ENCODE measurements around the gene MRTFB.

The MRTFB gene

DNA sequence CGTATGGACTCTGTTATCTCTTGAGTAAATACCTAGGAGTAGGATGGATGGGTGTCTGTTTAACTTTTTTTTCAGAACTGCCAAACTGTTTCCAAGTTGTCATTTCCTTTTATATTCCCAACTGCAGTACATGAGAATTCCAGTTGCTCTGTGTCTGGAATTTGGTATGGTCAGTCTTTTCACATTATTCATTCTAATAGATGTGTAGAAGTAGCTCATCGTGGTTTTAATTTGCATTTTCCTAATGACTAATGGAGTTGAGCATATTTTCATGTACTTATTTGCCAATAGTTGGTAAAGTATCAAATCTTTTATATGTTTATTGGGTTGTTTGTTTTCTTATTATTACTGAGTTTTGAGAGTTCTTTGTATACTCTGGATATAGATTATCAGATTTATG is 27.0 kb downstream of the MRTFB start:
- H3K9ac ChIP-seq (ENCODE audit: low read depth, low read length): no peak overlapping the region
- H3K4me1 ChIP-seq (ENCODE audit: insufficient read depth, low read length): no peaks in the 10 kb centered on the region
- H3K27me3 ChIP-seq (ENCODE audit: insufficient read depth, low read length, poor library complexity): no peaks in the 10 kb centered on the region
- no peak overlapping the region for H3K27ac ChIP-seq (ENCODE audit: low read length)
- ATAC-seq (ENCODE audit: insufficient read depth, low read depth): no peak
- no peak for TF ChIP-seq EZH2 (IDR thresholded peaks at IDR 0.05; ENCODE audit: borderline replicate concordance, low read depth, low read length, severe bottlenecking)
- TF ChIP-seq, protein P1, sequence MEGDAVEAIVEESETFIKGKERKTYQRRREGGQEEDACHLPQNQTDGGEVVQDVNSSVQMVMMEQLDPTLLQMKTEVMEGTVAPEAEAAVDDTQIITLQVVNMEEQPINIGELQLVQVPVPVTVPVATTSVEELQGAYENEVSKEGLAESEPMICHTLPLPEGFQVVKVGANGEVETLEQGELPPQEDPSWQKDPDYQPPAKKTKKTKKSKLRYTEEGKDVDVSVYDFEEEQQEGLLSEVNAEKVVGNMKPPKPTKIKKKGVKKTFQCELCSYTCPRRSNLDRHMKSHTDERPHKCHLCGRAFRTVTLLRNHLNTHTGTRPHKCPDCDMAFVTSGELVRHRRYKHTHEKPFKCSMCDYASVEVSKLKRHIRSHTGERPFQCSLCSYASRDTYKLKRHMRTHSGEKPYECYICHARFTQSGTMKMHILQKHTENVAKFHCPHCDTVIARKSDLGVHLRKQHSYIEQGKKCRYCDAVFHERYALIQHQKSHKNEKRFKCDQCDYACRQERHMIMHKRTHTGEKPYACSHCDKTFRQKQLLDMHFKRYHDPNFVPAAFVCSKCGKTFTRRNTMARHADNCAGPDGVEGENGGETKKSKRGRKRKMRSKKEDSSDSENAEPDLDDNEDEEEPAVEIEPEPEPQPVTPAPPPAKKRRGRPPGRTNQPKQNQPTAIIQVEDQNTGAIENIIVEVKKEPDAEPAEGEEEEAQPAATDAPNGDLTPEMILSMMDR (IDR thresholded peaks at IDR 0.05; ENCODE audit: borderline replicate concordance, extremely low read depth, low read length, poor library complexity, severe bottlenecking): no peak
- no peak overlapping the region for H3K4me2 ChIP-seq (ENCODE audit: insufficient read depth, low read length)
- H3K36me3 ChIP-seq (ENCODE audit: insufficient read depth, low read length): no peaks in the 10 kb centered on the region
- H4K20me1 ChIP-seq (ENCODE audit: insufficient read depth, low read length): peaks cover 6% of the 10 kb centered on the region; the same call in 1 of the 2 replicates
- no peak for DNase-seq
- H2AFZ ChIP-seq (ENCODE audit: low read depth, low read length): no peak overlapping the region
- no peaks in the 10 kb centered on the region for H3K9me3 ChIP-seq (ENCODE audit: insufficient read depth, low read length, severe bottlenecking)
- H3K79me2 ChIP-seq (ENCODE audit: insufficient read depth, low read length): peaks cover 21% of the 10 kb centered on the region
- no peak overlapping the region for H3K4me3 ChIP-seq (ENCODE audit: low read depth in 1 of 2, low read length in 2 of 2)

DNA sequence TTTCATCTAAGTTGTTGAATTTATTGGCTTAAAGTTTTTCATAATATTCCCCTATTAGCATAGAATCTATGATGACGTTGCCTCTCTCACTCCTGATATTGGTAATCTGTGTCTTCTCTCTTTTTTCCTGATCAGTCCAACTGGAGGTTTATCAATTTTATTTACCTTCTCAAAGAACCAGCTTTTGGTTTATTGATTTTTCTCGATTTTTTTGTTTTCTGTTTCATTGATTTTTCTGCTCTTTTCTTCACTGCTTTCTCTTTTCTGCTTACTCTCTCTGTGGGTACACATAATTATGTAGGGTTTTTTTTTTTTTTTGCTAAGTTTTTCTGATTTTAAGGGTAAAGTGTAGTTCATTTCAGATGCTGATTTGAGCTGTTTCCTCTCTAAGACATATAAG is 29.7 kb downstream of the MRTFB start:
- TF ChIP-seq, protein P1 (IDR thresholded peaks at IDR 0.05; ENCODE audit: borderline replicate concordance, extremely low read depth, low read length, poor library complexity, severe bottlenecking): no peak
- TF ChIP-seq EZH2 (IDR thresholded peaks at IDR 0.05; ENCODE audit: borderline replicate concordance, low read depth, low read length, severe bottlenecking): no peak
- Histone ChIP-seq H3K4me2 (ENCODE audit: insufficient read depth, low read length) (no peak overlapping the region), H3K9ac (ENCODE audit: low read depth, low read length) (no peak overlapping the region), H3K27ac (ENCODE audit: low read length) (no peak overlapping the region), H3K27me3 (ENCODE audit: insufficient read depth, low read length, poor library complexity) (no peaks in the 10 kb centered on the region), H3K9me3 (ENCODE audit: insufficient read depth, low read length, severe bottlenecking) (no peaks in the 10 kb centered on the region), H3K79me2 (ENCODE audit: insufficient read depth, low read length) (peaks cover 29% of the 10 kb centered on the region), H3K36me3 (ENCODE audit: insufficient read depth, low read length) (no peaks in the 10 kb centered on the region), H3K4me1 (ENCODE audit: insufficient read depth, low read length) (no peaks in the 10 kb centered on the region), H2AFZ (ENCODE audit: low read depth, low read length) (no peak overlapping the region), H4K20me1 (ENCODE audit: insufficient read depth, low read length) (peaks cover 20% of the 10 kb centered on the region), H3K4me3 (ENCODE audit: low read depth in 1 of 2, low read length in 2 of 2) (no peak overlapping the region)
- DNase-seq (no peak), ATAC-seq (ENCODE audit: insufficient read depth, low read depth) (no peak)

DNA sequence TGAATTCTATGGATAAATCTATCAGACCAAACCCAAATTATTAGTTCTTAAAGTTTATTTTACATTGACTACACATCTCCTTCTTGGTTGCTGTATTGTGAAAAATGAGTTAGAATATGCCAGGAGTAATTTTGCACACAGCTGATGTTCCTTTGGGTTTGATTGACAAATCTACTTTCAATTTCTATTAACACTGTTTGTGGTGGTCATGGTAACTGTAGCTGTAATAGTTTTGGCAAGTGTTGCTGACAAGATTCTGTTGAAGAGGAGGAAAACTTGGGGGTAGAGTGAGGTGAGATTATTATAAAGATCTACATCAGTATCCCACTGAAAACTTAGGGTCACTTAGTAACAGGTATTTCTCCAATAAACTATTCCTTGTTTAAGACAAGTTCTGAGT is 30.3 kb downstream of the MRTFB start:
- no peak for DNase-seq
- Histone ChIP-seq H3K79me2 (ENCODE audit: insufficient read depth, low read length) (peaks cover 29% of the 10 kb centered on the region), H3K9ac (ENCODE audit: low read depth, low read length) (no peak overlapping the region), H2AFZ (ENCODE audit: low read depth, low read length) (no peak overlapping the region), H3K27ac (ENCODE audit: low read length) (no peak overlapping the region), H3K4me1 (ENCODE audit: insufficient read depth, low read length) (no peaks in the 10 kb centered on the region), H3K4me3 (ENCODE audit: low read depth in 1 of 2, low read length in 2 of 2) (no peak overlapping the region), H4K20me1 (ENCODE audit: insufficient read depth, low read length) (peaks cover 24% of the 10 kb centered on the region), H3K9me3 (ENCODE audit: insufficient read depth, low read length, severe bottlenecking) (no peaks in the 10 kb centered on the region), H3K4me2 (ENCODE audit: insufficient read depth, low read length) (no peak overlapping the region), H3K27me3 (ENCODE audit: insufficient read depth, low read length, poor library complexity) (no peaks in the 10 kb centered on the region), H3K36me3 (ENCODE audit: insufficient read depth, low read length) (no peaks in the 10 kb centered on the region)
- no peak for TF ChIP-seq EZH2 (IDR thresholded peaks at IDR 0.05; ENCODE audit: borderline replicate concordance, low read depth, low read length, severe bottlenecking)
- TF ChIP-seq, protein P1 (IDR thresholded peaks at IDR 0.05; ENCODE audit: borderline replicate concordance, extremely low read depth, low read length, poor library complexity, severe bottlenecking): no peak
- ATAC-seq (ENCODE audit: insufficient read depth, low read depth): no peak
